Activated T-helper 9 cell treated with anti-CD3 and anti-CD28 coated beads, Interleukin-2, amount 50 U/mL, for 16 hours (primary cell): ENCODE data around the gene WWC1.
"Not testable (repeated sequence)": the region's sequence is repeated elsewhere in the genome, so short reads cannot be mapped to it uniquely, and the experiment has no call there.

Experiments
- DNase-seq: peaks from one replicate; pipeline ENCODE4 v3.0.0-alpha.2; 2020; ENCODE audit warnings: low read depth

WWC1 gene

DNA sequence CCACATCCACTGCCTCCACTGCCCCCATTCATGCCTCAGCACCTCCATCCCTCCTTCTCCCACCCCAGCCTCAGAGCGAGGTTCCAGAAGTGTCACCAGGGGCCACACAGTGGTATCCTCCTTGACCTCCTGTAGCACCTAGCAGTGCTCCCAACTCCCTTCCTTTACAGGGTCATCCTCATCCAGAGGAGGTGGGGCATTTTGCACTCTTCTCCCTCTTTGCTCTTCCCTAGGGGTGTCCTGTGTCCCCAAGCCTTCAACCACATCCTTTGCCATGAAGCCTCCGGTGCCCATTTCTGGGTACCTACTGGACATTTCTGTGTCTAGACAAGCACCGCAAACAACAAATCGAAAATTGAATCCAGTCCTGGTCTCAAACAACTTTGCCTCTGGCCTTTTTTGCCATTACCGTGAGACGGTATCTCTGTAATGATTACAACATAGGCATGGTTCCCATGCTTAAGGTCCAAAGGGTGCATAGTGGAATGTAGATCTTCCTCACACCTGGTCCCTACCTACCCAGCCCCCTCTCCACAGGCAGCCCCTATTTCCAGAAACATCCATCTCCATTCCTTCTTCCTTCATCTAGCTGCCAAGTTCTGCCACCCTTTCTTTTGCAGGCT lies 17.6 kb downstream of the WWC1 start:
- no peak for DNase-seq

DNA sequence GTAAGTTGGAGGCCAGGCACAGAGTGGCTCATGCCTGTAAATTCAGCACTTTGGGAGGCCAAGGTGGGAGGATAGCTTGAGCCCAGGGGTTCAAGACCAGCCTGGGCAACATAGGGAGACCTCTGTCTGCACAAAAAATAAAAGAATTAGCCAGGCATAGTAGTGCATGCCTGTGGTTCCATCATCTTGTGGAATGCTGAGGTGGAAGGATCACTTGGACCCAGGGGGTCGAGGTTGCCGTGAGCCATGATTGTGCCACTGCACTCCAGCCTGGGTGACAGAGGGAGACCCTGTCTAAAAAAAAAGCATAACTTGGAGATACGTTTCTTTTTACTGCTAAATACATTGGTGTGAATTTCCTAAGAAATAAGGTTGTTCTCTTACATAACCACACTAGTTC lies 19.1 kb downstream of the WWC1 start:
- DNase-seq: not testable (repeated sequence)

DNA sequence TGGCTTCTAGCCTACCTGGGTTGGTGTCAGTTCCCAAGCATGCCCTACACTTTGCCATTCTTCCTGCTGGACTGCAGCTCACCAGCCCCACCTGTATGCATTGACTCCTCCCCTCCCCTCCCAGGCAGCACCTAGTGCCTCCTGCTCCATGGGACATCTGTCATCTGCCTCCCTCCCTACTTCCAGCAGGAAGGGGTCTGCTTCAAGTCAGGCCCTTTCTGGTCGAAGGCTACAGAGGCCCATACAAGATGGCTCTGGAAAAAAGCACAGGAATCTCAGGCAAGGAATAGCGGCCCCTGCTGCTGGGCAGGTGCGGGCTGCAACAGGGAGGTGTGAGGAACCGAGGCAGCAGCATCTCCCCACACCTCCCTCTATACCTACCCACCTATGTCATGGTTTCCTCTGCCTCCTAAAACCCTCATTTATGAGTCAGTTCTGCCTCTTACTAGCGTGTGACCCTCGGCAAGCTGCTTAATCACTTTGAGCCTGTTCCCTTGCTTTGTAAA lies 19.7 kb downstream of the WWC1 start:
- no peak for DNase-seq

DNA sequence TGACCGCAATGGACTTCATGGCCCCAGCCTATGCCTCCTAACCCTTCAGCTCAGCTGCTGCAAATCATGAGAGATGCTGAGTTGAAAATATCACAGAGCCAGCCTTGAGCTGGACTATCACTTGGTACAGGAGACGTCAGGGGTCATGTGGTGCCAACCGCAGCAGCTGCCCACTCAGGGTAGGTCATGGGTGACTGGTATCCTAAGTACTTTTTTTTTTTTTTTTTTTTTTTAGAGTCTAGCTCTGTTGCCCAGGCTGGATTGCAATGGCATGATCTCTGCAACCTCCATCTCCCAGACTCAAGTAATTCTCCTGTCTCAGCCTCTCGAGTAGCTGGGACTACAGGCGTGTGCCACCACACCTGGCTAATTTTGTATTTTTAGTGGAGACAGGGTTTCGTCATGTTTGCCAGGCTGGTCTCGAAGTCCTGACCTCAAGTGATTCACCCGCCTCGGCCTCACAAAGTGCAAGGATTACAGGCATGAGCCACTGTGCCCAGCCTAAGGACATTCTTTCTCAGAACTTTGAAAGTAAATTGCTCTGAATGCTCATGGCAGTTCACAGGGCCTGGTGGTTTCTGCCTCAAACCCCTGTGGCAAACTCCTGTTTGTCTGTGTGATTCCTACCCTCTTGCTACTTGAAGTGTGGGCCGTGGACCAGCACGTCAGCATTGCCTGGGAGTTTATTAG lies 21.3 kb downstream of the WWC1 start:
- DNase-seq: no peak

DNA sequence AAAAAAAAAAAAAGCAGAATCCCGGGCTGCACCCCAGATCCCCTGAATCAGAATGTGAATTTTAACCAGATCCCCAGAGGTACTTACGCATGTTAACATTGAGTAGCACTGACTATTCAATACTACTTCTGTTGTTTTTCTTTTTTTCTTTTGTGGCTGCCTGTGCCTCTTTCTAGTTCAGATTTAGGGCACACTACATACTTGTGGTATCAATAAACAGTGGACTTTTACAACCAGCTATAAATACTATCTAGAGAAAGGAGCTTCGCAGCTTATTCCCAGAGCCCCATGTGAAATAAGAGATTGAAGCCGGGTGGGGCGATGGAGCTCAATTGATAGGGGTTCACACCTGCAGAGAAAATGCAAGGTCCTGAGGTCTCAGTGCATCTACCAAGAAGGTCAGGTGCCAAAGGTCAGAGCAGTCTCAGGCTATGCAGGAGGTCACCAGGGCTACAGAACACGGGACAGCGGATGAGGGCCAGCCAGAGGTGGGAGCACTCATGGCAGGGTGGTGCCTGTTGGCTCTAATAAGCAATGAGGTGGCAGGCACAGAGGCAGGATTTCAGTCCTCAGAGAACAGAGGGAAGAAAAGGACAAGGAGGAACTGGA lies 22.3 kb downstream of the WWC1 start:
- no peak for DNase-seq

DNA sequence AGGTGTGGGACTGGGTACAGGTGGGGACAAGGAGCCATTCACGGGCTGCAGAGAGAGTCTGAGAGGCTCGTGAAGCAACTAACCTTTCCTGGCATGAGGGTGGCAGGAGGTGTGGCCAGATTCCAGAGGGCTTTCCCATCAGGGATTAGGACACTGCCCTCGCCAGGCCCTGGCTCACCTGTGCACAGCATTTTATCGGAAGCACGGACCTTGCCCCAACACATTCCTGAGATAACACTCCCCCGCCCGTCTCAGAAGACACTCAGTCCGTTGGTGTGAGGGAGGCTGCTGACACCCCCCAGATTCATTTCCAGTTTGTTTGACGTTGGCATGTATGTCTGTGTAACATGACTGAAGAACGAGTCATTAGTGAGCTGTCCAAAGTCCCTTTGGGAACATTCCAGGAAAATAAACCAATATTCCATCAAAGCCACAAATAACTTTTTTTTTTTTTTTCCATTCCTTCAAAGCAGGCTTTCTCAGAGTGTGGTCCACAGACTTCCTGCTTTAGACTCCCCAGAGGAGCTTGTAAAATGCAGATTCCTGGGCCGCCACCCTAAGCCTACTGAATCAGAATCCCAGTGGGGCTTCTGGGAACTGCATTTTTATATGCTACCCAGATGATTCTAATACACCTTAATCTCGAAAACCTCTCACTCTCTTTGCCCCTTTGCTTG lies 23.4 kb downstream of the WWC1 start:
- DNase-seq: no peak

DNA sequence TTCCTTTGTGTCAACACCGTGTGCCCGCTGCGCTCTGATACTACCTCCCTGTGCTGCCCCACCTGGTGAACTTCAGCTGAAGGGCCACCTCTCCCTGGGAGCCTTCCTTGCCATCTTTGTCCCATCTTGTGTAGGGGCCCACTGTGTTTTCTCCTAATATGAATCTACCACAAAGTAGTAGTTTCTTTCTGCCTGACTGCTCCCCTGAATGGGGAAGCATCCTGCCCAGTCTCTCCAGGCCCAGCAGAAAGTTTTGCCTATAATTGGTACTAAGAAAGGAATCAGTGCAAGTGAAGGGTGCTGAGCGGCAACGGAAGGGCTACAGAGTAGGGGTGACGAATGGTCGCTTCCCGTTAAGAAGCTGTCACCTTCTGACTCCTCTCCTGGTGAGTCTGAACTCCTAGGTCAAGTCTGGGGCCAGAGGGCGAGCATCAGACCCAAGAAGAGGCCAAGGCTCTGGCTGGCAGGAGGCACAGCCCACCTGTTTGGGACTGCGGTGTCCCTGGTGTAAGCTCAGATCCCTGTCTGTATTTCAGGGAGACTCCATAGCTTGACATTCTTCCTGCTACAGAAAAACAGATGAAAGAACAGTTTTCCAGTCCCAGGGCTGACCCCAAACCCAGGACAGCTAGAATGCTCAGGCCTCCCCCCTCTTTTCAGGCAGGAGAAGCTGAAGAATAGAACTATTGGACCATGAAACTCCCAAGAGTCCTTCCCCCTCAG lies 24.1 kb downstream of the WWC1 start:
- no peak for DNase-seq

DNA sequence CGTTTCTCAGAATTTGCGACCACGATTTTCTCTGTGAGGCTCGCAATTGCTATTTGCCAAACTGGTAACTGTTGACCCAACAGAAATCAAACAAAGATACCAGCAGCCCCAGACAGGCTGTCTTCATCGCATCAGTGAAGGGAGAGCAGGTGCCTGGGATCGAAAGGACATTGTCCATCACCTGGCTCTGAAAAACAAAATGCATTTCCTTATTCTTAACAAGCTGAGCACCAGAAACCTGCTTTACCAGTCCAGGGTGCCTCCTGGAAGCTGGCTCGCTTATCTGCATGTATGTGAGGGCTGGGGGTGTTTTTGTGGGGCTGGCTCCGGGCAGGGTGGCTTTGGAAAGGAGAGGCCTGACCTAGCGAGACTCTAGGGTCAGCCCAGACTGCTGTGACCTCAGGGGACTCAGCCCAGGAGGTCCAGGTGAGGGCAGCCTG lies 24.7 kb downstream of the WWC1 start:
- no peak for DNase-seq

DNA sequence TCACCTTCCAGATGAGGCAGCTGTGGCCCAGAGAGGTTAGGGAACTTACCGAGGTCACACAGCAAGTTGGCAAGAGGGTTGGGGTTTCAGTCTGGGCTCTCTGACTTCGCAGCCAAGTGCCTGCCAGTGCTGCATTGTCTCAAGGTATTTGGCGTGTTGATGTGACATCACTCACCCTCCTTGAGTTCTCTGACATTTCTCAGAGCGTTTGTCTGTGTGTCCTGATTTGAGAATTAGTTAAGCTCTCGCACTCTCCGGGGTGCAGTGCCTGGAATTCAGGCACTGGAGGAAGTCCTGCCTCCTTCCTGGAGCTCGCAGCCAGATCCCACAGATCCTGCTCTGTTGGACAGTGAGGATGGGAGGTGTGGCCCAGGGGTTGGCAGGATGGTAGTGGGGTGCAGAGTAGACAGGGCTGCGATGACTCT lies 25.7 kb downstream of the WWC1 start:
- DNase-seq: no peak

DNA sequence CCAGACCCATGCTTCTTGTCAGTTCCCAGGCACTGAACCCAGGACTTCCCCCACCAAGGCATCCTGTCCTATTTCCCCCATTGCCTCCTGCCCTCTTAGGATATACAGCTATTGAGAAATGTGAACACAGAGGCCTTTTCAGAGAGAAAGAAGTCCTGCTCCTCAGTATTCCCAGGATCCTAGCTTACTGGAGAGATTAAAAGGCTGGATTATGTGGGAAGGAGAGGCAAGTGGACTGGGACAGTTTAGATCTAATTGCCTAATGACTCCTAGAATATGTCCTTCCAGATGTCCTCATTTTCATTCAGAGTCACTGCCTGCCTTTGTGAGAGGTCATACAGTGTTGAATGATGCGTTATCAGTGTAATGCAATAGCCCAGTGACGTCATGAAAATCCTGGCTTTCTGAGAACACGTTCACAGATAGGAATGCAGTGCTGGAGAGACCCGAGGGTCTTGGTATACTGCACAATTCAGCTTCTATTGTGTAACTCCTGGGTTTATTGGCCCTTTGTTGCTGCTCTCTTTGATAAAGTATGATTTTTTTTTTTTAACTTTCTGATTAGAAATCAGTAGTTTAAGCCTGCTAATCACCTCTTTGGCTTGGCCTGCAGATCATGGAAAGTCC lies 26.2 kb downstream of the WWC1 start:
- no peak for DNase-seq

DNA sequence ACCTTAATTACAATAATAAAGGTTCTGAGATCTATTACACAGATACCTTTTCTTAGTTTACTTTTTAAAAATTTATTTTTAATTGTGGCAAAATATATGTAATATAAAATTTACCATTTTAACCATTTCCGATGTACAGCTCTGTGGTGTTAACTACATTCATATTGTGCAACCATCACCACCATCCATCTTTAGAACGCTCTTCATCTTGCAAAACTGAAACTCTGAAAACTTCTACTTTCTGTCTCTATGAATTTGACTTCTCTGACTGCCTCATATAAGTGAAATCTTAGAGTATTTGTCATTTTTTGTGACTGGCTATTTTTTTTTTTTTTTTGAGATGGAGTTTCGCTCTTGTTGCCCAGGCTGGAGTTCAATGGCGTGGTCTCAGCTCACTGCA lies 26.8 kb downstream of the WWC1 start:
- no peak for DNase-seq

DNA sequence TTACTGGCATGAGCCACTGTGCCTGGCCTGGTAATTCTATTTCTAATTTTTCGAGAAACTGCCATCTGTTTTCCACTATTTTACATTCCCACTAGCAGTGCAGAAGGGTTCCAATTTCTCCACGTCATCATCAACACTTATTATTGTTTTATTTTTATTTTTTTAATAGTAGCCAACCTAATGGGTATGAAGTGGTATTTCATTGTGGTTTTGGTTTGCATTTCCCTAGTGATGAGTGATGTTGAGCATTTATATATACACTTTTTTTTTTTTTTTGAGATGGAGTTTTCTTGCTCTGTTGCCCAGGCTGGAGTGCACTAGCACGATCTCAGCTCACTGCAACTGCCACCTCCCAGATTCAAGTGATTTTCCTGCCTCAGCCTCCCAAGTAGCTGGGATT lies 28.3 kb downstream of the WWC1 start:
- no peak for DNase-seq

DNA sequence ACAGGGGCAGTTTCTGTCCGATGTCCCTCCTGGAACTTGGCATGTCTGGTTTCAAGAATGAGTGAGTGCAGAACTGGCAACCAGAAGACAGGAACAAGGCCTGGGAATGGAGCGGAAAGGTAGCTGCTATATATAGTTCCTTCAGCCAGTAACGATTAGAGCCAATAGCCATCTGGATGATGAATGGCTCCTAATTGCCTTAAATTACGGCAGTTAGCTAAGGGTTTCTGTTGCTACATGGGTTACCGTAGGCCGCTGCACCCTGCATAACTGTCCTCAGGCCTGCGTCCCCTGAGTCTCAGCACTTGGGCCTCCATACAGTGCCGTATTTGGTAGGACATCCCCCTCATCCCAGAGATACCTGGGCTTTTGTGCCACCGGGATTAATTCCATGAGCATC lies 29.4 kb downstream of the WWC1 start:
- DNase-seq: no peak

DNA sequence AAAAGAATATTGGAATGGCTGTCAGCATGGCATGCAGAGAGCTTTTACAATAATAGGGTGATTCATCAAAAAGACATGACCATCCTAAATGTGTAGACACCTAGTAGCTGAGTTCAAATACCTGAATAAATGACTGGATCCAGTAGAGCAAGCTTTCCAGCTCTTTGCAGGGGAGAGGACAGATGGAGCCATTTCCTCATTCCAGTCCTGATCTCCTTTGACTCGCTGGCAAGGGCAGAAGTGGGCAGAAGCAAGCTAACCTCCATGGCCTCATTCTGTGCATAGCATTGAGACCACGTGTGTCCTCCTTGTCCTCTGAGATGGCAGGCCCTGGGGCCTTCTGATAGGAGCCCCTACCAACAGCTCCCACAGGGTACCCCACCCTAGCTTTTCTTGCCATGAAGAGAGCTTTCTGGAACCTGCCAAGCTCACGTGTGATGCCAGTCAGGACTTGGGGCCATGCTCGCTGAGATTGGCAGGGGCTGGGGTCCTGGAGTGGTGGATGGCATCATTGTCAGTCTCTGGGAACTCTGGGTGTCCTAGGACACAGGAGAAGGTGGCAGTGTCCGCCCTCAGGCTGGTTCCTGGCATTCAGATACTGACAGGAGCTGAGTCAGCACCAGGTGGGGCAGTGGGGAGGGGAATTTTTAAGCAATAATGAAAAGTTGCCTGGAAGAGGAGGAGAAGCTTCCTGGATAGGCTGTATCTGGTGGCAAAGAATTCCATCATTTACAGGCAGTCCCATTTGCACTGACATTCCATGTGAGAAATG lies 33.6 kb downstream of the WWC1 start:
- no peak for DNase-seq

DNA sequence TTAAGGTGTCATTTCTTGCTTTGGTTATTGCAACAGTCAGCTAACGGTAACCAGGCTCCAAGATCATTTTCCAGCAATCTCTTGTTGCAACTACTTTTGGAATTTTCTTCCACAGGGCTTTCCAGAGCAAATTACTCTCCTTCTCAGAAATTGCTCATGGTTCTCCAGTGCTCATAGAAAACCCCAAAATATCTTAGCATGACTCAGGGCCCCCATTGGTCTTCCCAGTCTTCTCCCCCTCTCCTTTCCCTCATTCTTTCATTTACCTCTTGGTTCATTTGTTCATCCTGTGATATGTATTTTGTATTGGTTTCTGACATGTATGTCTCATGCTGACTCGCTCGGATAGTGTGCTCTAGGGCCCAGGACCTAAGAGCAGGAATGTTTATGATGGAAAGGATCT lies 35.6 kb downstream of the WWC1 start:
- no peak for DNase-seq

DNA sequence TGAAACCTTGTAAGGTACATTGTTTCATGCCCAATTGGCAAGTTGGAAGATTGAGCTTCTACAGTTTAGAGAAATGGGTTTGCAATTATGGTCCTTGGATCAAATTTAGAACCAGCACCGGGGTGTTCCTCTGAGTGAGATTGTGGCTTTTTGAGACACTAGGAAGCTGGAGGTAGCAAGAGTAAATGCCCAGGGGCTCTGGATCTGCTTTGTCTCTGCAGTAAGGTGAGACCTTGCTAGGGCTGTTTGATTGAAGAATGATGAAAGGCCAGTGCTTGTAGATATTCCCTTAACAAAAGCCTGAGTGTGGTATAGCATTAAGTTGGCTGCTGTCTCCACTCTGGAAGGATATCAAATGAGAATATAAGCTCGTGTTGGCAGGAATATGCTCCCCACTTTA lies 36.0 kb downstream of the WWC1 start:
- DNase-seq: no peak

DNA sequence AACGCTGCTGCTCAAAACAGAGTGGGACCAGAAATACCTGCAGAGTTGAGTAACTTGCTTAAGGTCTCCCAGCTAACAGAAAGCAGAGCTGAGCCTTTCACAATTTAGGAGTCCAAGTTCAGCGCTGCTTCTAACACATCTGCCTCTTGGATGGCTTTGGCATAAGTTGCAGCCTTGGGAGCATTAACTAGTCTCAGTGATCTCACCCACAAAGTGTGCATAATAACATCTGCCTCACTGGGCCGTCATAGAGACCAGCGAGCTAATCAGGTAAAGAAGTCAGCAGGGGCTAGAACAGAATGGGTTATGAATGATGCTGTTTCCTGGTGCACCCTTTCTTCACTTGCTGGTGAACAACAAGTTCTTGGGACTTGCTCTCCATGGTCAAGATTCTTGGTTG lies 36.5 kb downstream of the WWC1 start:
- DNase-seq: no peak

DNA sequence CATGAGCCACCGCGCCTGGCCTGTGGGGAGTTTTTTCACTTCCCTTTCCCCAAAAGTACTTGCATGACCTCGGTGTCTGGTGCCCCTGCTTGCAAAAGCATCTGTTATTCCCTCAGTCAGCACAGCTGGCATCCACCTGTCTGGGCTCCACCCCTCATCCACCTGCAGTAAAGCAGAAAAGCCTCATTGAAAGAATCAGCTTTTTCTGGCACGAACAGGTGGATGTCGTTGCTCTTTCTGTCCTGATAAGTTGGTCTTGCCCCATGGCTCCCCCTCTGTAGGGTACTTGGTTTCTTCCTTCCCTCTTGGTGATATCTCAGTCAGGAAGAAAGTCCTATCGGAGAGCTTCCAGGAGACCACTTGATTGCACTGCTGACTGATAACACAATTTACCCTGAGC lies 37.4 kb downstream of the WWC1 start:
- no peak for DNase-seq

DNA sequence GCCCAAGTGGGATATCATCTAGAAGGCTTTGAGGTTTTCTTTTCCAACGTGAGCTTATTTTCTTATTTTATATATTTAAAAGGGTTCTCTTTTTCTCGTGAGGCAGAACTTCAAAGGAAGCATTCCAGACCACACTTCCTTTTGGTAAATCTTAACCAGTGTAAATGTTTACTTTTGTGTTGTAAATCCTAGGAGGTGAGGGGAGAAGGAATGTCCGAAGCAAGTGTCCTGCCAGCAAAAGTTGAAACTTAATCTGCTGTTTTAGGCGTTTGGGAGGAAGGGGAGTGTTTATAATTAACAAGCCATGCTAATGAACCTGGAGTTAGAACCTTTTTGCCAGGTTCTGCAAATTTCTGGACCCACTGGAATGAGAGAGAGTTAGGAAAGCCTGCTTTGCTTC lies 37.9 kb downstream of the WWC1 start:
- no peak for DNase-seq

DNA sequence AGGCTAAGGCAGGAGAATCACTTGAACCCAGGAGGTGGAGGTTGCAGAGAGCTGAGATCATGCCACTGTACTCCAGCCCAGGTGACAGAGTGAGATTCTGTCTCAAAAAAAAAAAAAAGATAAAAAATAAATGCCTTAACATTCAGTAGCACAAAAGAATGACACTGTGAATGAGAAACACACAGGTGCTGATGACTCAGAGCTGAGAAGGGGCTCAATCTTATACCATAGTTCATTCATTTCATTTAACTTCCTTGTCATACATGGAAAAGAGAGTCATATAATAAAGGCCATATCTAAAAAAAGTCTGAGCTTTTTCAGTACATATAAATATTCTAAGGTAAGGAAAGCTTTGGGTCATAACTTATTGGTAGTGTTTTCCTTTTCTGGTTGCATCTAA lies 40.6 kb downstream of the WWC1 start:
- DNase-seq: no peak

DNA sequence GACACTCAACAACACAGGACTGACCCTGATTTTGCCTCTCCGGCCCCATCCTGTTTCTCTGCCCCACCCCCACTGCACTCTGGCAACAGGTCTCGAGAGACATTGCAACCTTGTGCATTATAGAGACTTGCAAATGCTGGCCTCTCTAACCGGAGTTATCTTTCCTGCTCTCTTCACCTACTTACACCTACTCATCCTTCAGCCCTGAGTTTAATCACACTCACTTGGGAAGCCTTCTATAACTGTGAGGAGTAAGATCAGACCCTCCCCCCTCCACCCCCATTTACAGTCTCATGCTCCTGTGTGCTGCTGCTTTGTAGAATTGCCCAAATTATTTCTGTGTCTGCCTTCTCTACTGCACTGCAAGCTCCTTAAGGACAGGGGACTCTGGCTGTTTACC lies 42.8 kb downstream of the WWC1 start:
- DNase-seq: no peak
